ENCODE results near the gene APBA1. TPM values are rescaled to one million over a fixed set of nuclear protein-coding genes. Genes with fewer than 3 reads are reported as not detected.

The APBA1 gene
- total and polyA plus RNA-seq, 2 of the 8 experiments (the other 6 are each of a cell fraction or from before 2014, with no cell fraction given): 0.36 to 0.60 TPM

DNA sequence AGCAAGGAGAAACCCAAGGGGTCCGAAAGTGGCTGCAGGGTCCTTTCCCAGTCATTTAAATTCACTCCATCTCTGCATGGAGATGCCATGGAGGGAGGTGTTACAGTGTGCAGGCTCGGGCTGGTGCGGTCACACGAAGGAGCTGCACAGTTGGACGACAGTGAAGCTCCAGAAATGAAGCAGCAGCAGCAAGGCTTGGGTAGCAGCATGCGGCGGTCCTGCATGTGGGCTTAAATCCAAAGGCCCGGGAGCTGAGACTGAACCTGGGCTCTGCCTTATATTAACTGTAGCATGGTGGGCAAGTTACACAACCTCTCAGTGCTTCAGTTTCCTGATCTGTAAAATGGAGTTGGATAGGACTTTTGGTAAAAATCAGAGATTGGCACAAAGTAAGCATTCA lies 51.4 kb downstream of the APBA1 start:
- Histone ChIP-seq H2BK12ac (ENCODE audit: low read depth, low read length) (no peak overlapping the region), H3K4me1 (replicated peaks in 1 of 4; ENCODE audit: control insufficient read depth in 3 of 4, insufficient read depth in 4 of 4, low read length in 3 of 4) (no peaks in the 10 kb centered on the region), H3K4me3 (ENCODE audit: extremely low read depth in 1 of 4, insufficient read depth in 2 of 4, low read depth in 3 of 4, low read length in 4 of 4) (no peak overlapping the region), H3K36me3 (ENCODE audit: control insufficient read depth in 2 of 4, insufficient read depth in 4 of 4, low read length in 3 of 4) (no peaks in the 10 kb centered on the region), H2BK5ac (ENCODE audit: low read depth, low read length) (no peak overlapping the region), H3K9ac (replicated peaks in 1 of 4; ENCODE audit: extremely low read depth in 1 of 4, low read depth in 3 of 4, low read length in 3 of 4) (no peak overlapping the region), H3K4me2 (ENCODE audit: insufficient read depth in 1 of 2, low read depth in 2 of 2, low read length in 2 of 2) (no peak overlapping the region), H3K18ac (ENCODE audit: extremely low read depth, low read length) (no peak overlapping the region), H3K4ac (replicated peaks; ENCODE audit: insufficient read length, low read depth, low read length) (no peak overlapping the region), H3K23ac (ENCODE audit: insufficient read length) (no peak overlapping the region), H3K14ac (ENCODE audit: insufficient read length) (no peak overlapping the region), H3K79me1 (ENCODE audit: low read depth, low read length) (no peaks in the 10 kb centered on the region), H3K79me2 (ENCODE audit: control insufficient read depth in 1 of 2, insufficient read depth in 2 of 2, low read length in 2 of 2) (no peaks in the 10 kb centered on the region), H2BK20ac (ENCODE audit: low read length) (no peak overlapping the region), H4K5ac (ENCODE audit: insufficient read length, low read depth, low read length) (no peak overlapping the region), H2BK120ac (replicated peaks; ENCODE audit: low read depth, low read length) (no peak overlapping the region), H2AFZ (ENCODE audit: low read length) (no peak overlapping the region), H2AK5ac (ENCODE audit: low read depth, low read length) (no peak overlapping the region), H3K9me3 (ENCODE audit: insufficient read depth in 2 of 2, low read depth in 1 of 2, low read length in 1 of 2) (no peaks in the 10 kb centered on the region), H3K23me2 (ENCODE audit: low read depth, low read length) (no peaks in the 10 kb centered on the region), H4K8ac (ENCODE audit: extremely low read depth, insufficient read depth, low read length) (no peak overlapping the region; the same call in 1 of the 2 replicates), H3K27ac (ENCODE audit: low read depth, low read length) (no peak overlapping the region), H2BK15ac (ENCODE audit: low read length) (no peak overlapping the region), H4K91ac (replicated peaks; ENCODE audit: insufficient read length, low read length) (no peak overlapping the region), H4K20me1 (replicated peaks in 1 of 2; ENCODE audit: control insufficient read depth in 1 of 2, insufficient read depth in 2 of 2, low read length in 2 of 2) (no peaks in the 10 kb centered on the region), H3K27me3 (replicated peaks in 1 of 4; ENCODE audit: control insufficient read depth in 3 of 4, extremely low read depth in 1 of 4, insufficient read depth in 3 of 4, low read length in 3 of 4) (no peaks in the 10 kb centered on the region), H3K56ac (replicated peaks; ENCODE audit: insufficient read length, low read depth, low read length) (no peak overlapping the region)
- DNase-seq (ENCODE audit: low read depth in 1 of 2, low spot score in 2 of 2) (no peak), FAIRE-seq (no peak)
- POLR2A ChIA-PET (ENCODE audit: partially characterized antibody): interaction anchor here (0.5 kb wide), 1 partner anchor 92 kb away, joined by 3 read pairs; no protein-coding TSS in a partner anchor
- TF ChIP-seq MAFK (IDR thresholded peaks at IDR 0.05; ENCODE audit: low read depth, low read length) (no peak), ASH2L (IDR thresholded peaks at IDR 0.05; ENCODE audit: low read length) (no peak), FOSL1 (IDR thresholded peaks at IDR 0.05; ENCODE audit: insufficient read depth, low read depth, low read length) (no peak), CTBP2 (IDR thresholded peaks at IDR 0.05; ENCODE audit: borderline replicate concordance, insufficient read depth, insufficient read length, low read length) (no peak), PHF8 (conservative IDR thresholded peaks at IDR 0.05; ENCODE audit: low read depth, low read length) (no peak), SIN3A (conservative IDR thresholded peaks at IDR 0.05 in 1 of 2, IDR thresholded peaks at IDR 0.05 in 1 of 2; ENCODE audit: low read depth in 1 of 2, low read length in 2 of 2) (no peak), ZNF274 (IDR thresholded peaks at IDR 0.05; ENCODE audit: borderline replicate concordance, extremely low read depth, low read length) (no peak), BRCA1 (IDR thresholded peaks at IDR 0.05; ENCODE audit: low read depth, low read length) (no peak), SIRT6 (IDR thresholded peaks at IDR 0.05; ENCODE audit: low read length) (no peak), EGR1 (IDR thresholded peaks at IDR 0.05; ENCODE audit: borderline replicate concordance, low read depth, low read length) (no peak)
- TF ChIP-seq, protein P1, sequence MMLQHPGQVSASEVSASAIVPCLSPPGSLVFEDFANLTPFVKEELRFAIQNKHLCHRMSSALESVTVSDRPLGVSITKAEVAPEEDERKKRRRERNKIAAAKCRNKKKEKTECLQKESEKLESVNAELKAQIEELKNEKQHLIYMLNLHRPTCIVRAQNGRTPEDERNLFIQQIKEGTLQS (IDR thresholded peaks at IDR 0.05; ENCODE audit: insufficient read depth, low read depth, low read length): no peak
- CTCF ChIA-PET (ENCODE audit: partially characterized antibody): interaction anchor here (1.1 to 1.4 kb wide), 3 partner anchors 9 to 49 kb away, joined by 3 to 5 read pairs (median 3); no protein-coding TSS in a partner anchor
- 89% methylated on average over 8 of the region's 8 CpGs; no CpG with 5 or more reads in 1 of the 2 experiments for WGBS, 2 experiments (ENCODE audit: extremely low coverage in 1 of 2, insufficient coverage in 1 of 2, insufficient read length in 1 of 2, insufficient replicate concordance in 2 of 2, low coverage in 1 of 2, low lambda C conversion rate in 2 of 2, missing lambda C conversion rate in 1 of 2)

All from H1 (cell line).